GM18870 (cell line): ENCODE measurements around the gene NRP1.
"Not testable (repeated sequence)": the region's sequence is repeated elsewhere in the genome, so short reads cannot be mapped to it uniquely, and the experiment has no call there.

Experiments used
- ATAC-seq: cut with Tn5 transposase; IDR thresholded peaks from one replicate; pipeline ENCODE4 v1.9.1; 2021; ENCODE audit warnings: moderate library complexity; ENCODE audit not compliant: unreplicated experiment

Gene NRP1

DNA sequence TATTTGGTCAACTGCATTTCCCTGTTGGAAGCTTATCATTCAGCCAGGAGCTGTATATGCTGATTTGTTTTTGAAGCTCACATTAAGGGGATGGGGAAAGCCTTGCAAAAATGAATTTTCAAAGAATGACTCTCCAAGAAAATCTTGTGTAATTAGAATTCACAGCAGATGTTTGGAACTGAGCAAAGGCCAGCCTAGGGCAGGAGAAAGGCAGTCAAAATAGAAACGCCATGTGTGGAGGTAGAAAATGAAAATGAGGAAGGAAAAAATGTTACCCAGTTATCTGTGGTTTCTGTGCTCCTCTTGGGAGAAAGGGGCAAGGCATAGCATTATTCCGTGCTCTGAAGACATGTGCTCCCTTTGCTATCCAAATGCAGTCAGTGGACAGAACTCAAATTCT, 93.5 kb downstream of the NRP1 start:
- ATAC-seq, result no peak

DNA sequence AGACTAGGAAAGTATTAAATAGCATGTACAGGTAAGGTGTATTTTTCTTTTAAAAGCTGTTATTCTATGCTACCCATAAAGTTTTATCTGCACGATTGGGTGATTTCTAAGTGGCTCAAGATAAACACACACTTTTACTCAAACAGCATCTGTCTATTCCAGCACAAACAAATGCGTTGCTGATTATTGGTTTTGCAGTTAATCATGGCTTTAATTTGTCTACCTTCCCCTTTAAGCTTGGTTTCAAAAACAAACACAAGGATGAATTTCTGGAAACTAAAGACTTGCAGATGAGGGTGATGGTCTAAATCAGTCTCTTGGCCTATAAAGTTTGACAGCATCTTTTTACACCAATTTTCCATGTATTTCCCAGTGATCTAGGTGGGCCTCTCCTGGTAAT, 94.2 kb downstream of the NRP1 start:
- ATAC-seq, result no peak

DNA sequence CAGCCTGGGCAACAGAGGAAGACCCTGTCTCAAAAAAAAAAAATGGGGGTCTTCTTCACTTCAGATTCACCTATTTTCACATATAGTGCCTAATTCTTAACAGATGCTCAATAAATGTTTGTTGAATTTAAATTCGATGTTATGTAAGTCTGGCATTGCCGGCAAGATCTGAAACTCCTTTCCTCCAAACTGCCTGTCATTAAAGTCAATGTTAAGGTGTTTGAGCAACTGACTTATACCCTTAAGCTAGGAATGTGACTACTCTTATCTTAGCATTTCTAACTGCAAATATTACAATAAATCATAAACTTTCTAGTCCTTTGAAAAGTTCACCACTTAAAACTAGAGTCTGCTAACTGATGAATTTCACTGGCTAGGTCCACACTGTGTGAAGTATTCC, 95.2 kb downstream of the NRP1 start:
- ATAC-seq, result no peak

DNA sequence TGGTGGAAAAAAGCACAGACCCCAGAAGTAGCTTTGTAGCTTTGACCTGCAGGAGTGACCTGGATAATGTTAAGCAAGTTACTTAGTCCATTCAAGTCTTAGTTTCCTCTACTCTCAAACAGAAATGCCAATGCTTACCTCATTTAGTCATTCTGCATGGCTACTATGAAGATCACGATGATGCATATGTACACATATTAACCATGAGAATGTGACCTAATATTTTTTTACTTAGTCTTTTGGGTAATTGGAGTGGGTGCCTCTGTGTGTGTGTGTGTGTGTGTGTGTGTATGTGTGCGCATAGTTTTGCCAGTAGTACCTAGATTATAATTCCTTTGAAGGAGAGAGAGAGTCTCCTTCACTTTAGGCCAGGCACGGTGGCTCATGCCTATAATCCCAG, 95.8 kb downstream of the NRP1 start:
- ATAC-seq, result no peak

DNA sequence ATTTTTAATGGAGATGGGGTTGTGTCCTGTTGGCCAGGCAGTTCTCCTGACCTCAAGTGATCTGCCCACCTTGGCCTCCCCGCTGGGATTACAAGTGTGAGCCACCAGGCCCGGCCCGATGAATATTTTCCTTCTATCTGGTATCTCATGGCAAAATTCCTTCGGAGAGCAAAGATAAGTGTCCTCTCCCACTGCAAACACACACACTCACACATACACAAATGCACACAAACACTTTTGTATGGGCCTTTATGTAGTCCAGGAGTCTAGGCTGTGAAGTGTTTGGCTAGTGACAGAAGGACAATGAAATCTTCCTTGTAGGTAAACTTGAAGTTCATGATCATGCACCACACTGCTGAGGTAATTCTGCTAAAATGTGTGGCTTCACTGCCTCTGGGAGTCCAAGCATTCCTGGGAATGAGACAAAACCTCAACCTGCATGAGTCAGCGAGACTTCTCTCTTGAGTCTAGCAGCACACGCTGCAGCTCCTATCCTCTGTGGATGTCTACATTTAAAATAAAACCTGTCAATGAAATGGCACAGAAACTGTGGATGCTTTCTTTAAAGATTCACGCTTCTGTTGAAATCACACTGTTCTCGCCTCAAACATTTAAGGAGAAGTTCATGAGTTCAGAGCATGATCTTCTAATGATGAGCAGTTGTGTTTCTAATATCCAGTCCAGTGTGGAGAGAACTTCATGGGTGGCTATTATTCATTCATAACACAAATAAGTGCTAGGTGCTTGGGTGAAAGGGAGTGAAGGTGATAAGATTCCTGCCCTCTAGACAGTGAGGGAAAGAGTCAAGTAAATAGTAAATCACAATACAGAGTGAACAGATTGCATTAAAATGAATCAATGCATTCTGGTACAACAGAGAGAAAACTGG, 96.5 kb downstream of the NRP1 start:
- ATAC-seq, result no peak

DNA sequence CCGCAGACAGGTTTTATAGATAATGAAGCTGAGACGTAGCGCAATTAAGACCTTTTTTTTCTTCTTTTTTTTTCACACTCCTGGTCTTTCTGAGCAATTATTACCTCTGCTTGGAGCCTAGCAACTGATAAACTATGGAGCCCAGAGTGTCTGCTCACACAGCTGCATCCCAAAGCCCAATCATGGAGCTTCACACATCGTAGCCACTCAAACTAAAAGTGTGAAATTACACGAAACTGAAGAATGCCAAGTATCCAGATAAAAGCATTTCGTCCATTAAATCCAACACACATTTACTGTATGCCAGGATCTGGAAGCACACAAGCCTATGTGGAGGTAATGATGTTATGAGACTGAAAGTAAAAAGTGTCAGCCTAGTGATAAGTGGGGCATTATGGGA, 97.6 kb downstream of the NRP1 start:
- ATAC-seq, result no peak

DNA sequence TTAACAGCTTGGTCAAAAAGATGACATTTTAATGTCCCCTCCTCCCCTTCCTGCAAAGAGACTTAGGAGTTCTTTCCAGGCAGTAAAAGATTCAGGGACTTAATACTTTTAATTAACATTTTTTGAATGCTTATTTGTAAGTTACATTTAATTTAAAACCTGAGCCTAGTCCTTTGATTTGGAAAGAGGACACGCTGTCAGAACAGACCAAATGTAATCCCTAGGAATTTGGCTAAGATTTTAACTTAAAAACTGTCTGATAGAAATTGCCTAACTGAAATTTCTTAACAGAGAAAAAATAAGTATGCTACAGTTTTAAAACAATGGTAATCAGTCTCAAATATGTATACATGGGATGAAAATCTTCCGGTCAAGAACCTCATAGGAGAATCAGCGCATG, 98.5 kb downstream of the NRP1 start:
- no peak for ATAC-seq

DNA sequence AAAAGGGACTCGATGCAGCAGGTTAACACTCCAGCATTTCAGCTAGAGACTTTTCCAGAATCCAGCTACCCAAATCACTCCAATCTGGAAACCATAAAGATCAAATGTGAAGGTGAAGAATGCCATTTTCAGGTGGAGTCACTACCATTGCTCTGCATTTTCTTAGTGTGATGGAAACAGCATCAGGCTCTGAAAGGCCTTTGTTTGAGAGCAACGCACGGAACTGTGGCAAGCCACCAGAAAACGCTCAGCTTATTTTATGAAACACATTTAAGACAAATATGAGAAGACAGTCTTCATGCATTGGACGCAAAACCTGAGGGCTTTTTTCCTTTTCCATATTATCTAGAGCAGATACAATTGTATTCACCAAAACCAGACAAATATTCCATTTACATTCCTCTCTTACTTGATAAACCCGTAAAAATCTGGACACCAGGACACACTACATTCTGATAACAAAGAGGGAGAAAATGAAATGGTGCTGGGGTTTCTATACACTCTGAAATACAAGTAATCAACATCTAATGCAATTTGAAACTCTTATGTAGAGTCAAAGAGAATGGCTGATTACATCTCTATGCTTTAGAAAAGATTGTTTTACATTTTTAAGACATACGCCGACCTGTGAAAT, 99.1 kb downstream of the NRP1 start:
- no peak for ATAC-seq

DNA sequence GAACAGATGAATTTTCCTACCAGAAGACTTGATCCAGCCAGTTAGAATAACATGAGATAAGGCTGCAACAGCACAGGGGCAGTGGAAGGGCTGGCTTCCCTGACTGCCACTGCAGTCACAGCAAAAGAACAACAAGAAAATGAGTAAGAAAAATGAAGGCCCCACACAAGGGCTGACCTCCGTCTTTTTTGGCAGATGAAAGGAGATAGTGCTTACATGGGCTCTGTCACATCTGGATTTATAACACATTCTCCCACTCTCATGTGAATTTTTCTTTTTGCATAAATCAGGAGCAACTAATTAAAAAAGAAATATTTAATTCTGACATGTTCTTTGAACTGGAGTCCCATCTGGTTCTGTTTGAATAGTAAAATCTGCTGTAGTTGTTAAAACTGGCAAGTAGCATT, 99.6 kb downstream of the NRP1 start:
- ATAC-seq, result no peak

DNA sequence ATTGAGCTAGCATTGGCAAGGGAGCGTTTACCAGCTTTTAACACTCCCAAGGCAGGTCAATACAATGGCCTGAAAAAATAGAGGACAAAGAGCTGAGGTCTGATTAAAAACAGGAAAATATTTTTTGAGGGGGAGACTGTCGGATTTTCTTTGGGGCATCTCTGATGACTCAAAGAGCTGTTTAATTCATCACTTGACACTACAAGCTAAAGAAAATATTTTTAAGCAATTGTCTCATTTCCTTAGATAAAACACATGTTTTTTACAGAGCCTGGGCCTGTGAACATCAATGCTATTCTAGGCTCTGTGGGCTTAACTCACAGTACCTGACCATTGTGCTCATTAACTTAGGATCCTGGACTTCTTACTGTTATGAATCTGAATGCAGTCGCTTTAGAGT, 100.8 kb downstream of the NRP1 start:
- no peak for ATAC-seq

DNA sequence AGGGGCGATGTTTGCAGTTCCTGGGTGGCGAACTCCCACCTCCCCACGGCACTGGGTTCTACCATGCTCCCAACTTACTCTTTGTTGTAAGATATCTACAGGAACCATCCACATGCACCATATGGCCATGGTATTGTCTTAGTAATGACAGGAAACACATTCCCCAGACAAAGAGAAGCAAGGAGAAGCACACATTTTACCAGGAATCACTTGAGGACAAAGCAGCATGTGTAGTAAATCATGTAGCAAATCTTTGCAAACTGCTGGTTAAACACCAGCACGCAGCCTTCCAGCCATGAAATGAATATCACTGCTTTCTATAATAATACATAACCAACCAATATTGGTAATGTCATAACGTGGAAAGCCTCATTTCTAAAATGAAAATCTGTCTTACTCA, 101.2 kb downstream of the NRP1 start:
- no peak for ATAC-seq

DNA sequence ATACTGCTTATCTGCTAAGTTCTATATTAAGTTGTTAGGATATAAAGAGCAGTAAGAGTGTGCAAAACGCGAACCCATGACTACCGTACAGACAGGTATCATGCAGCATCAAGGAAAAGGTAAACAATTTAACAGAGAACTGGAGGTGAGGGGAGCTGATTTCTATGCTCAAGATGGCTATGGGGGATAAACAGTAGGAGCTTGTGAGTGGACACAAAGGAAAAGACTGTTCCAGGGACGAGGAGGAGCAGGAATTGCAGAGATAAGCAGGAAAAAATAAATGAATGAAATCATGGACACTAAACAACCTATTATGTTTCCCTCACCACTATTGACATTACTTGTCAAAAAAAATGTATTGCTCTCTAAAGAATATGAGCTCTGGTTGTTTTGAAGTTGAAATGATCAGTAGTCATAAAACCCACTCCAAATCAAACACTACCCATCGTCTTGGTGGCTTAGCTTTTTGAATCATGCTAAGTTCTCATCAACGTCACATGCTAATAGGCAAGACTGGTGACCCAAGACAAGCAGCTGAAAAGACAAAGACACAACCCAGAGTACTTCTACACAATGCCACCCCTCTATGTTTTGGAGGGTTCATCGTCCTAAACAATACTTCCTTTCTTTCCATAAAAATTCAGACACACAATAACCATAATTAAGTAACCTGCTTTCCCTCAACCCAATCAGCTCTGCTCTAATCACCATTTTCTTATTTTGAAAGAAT, 102.7 kb downstream of the NRP1 start:
- no peak for ATAC-seq

DNA sequence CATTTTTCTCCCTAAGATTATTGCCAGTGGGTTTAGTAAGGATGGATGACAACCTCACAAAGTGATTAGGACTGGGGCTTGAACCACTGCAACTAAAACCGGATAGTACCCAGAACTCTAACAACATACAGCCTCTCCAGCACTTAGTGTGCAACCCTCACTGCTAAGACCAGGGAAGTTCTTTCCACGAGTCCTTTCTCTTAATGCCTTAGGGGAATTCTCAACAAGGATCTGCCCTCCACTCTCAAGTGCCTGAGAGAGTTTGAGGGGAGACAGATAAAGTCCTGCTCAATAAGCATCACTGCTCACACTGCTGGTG, 104.6 kb downstream of the NRP1 start:
- no peak for ATAC-seq

DNA sequence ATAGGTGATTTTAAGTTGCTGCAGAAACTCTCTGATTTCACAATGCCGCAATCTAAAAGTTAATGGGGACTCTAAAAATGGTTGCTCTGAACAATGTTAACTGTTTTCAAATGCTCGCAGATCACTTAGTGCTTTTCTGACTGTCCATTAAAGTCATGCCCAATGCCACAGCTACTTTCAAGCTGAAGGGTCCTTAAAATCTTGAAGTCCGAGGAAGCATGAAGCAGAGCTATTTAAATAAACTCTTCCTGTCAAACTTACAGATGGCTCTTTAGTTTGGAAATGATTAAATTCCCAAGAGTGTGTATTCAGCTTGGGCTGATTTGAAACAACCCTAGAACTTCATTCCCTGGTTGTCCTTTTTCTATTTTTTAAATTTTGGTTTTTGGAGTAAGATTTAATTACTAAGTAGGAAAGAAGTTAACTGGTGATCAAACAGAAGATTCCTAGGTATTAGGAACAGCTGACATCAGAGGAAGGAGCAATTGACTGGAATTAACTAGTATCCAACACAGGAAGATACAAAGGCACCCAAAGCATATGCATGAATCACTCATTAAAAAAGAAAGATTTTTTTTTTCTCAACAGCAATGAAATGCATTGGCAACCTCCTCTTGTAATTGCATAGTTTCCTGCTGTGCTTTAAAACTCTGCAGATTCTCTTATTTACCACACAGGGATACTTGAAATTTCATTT, 105.1 kb downstream of the NRP1 start:
- ATAC-seq, result no peak

DNA sequence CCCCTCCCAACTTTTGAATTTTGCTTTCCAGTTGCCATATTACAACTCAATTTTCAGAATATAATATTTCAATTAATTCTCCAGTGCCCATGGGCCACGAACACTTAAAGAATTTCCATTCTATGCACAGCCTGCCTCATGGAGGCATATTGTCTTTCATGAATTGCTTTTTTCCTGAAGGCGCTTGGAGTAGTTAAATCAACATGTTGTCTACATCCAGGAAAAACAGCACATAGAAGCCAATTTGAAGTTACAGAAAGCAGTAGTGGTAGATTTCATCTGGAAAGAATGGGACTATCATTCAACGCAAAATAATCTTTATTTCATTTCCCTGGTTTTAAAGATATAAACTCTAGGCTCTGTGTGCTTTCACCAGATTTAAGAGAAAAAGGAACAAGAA, 106.0 kb downstream of the NRP1 start:
- ATAC-seq, result no peak

DNA sequence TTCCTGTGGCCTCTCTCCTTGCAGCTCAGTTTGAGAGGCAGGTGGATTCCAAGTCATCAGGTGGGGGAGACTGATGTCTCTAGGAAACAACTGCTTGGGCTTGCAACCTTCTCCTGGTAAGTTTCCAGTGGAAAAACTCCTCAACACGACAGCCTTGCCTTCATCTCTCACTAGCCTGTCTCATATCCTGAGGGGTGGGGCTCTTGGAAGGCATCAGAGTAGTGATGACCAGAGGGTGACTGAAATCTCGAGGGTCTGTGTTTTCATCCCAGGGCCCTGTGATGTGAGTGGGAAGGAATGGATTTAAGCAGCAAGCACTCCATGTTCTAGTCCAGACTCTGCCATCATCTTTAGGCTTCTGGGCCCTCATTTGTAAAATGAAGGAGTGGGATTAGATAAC, 107.0 kb downstream of the NRP1 start:
- no peak for ATAC-seq

DNA sequence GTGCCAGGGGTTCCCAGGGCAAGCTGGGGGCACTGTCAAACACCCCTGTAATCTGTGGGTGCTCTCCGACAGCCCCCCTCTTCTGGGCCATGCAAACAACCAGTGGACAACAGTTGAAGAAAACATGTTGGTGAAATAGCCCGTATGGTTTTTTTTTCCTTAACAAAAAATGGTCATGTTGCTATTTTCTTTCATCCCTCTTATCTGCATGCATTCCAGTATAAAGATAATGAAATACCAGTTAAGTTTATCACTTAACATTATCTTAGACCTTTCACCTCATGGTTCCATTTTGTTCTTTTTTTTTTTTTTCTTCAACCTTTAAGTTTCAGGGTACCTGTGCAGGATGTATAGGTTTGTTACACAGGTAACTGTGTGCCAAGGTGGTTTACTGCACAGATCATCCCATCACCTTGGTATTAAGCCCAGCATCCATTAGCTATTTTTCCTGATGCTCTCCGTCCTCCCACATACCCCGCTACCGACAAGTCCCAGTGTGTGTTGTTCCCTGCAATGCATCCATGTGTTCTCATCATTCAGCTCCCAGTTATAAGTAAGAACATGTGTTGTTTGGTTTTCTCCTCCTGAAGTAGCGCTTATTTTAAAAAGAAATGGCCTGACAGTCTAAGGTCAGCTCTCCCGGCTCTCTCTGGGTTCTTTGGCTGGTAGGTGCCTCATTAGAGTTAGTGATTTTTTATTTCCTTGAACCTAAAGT, 110.1 kb downstream of the NRP1 start:
- no peak for ATAC-seq

DNA sequence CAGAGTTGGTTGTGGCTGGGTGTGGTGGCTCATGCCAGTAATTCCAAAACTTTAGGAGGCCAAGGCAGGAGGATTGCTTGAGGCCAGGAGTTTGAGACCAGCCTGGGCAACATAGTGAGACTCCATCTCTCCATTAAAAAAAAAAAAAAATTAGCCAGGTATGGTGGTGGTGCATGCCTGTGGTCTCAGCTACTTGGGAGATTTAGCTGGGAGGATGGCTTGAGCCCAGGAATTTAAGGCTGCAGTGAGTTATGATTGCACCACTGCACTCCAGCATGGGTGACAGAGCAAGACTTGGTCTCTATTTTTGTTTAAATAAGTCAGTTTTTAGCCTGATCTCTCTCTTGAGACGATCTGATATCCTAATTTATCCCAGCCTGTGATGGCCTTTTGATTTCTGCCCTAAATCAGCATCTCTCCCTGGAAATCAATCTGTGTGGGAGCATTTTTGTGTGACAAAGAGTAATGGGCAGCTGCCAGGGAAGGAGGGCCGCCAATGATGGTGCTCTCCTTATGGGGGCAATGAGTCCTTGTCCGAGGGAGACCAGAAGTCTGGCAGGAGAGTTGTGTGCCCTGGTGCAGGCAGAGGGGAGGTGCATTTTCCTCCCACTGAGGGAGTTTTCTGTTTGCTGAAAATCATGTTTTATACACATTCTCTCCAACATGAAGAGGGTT, 111.0 kb downstream of the NRP1 start:
- ATAC-seq, result no peak

DNA sequence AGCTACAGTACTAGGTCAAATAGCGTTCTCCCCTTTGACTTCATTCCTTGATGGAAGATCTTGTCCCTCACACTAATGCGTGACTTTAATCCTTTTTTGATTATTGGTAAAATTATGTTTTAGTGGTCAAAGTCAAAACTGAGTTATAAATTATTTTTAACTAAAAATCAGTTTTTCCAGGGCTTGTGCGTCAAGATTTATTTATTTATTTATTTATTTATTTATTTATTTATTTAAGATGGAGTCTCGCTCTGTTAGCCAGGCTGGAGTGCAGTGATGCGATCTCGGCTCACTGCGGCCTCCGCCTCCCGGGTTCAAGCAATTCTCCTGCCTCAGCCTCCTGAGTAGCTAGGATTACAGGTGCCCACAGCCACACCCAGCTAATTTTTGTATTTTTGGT, 112.2 kb downstream of the NRP1 start:
- not testable (repeated sequence) for ATAC-seq

DNA sequence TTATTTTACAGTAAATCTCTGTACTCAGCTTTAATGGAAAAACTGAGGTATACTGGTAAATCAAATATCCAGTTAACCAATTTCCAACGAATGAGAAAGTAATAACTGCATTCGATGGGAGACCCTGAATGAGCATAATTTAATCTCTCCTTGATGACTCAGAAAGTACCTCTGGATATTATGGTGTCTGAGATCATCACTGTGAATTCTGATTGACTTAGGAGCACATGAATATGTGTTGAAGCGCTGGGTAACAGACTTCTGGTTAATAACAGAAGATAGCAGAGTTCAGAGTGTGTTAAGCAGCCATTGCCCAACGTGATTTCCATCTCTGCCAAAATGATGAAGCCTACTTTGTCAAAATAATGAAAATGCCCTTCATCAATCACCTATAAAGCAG, 116.6 kb downstream of the NRP1 start:
- ATAC-seq, result no peak
